OCI-M2 (cell line): ENCODE data around the gene AJAP1.

Source experiments
- DNase-seq: peaks from one replicate; lab custom pipeline; 2025; ENCODE audit not compliant: unreplicated experiment; lab: John Stamatoyannopoulos, UW

AJAP1 gene

GRCh38 chr1:4801192-4801924, 146.9 kb downstream of the AJAP1 start:
- no peak for DNase-seq

GRCh38 chr1:4802024-4802423, 147.6 kb downstream of the AJAP1 start:
- DNase-seq = no peak

- no peak for DNase-seq
These were observed 148.9 kb downstream of the AJAP1 start for GRCh38 chr1:4803335-4803734.

GRCh38 chr1:4805987-4806386, 151.6 kb downstream of the AJAP1 start:
- DNase-seq = no peak

GRCh38 chr1:4820543-4820942, 166.1 kb downstream of the AJAP1 start:
- no peak for DNase-seq

- no peak for DNase-seq
These were observed 171.5 kb downstream of the AJAP1 start for GRCh38 chr1:4825800-4826450.

GRCh38 chr1:4830707-4831106, 176.3 kb downstream of the AJAP1 start:
- DNase-seq = no peak

- no peak for DNase-seq
These were observed 182.2 kb downstream of the AJAP1 start for GRCh38 chr1:4836574-4836973.

GRCh38 chr1:4837031-4837600, 182.7 kb downstream of the AJAP1 start:
- DNase-seq = no peak

- DNase-seq = no peak
These were observed 183.3 kb downstream of the AJAP1 start for GRCh38 chr1:4837752-4838151.

- DNase-seq = no peak
These were observed 183.8 kb downstream of the AJAP1 start for GRCh38 chr1:4838231-4838630.
